GM19324 (cell line): ENCODE measurements around the gene CNGA3.
"Not testable (repeated sequence)": the region's sequence is repeated elsewhere in the genome, so short reads cannot be mapped to it uniquely, and the experiment has no call there.

Experiments
- ATAC-seq: cut with Tn5 transposase; IDR thresholded peaks from one replicate; pipeline ENCODE4 v1.9.1; 2021; ENCODE audit warnings: mild to moderate bottlenecking, moderate library complexity; ENCODE audit not compliant: unreplicated experiment, low FRiP score

Gene CNGA3

GRCh38 chr2:98393354-98393753 is 47.1 kb downstream of the CNGA3 start:
- ATAC-seq: no peak

- no peak for ATAC-seq
These were observed 48.4 kb downstream of the CNGA3 start for GRCh38 chr2:98394595-98395153.

- ATAC-seq: no peak
These were observed 49.7 kb downstream of the CNGA3 start for GRCh38 chr2:98395977-98396376.

- no peak for ATAC-seq
These were observed 50.6 kb downstream of the CNGA3 start for GRCh38 chr2:98396745-98397355.

GRCh38 chr2:98399140-98399539 is 52.9 kb downstream of the CNGA3 start:
- no peak for ATAC-seq

- no peak for ATAC-seq
These were observed 57.6 kb downstream of the CNGA3 start for GRCh38 chr2:98403878-98404277.

GRCh38 chr2:98404556-98405250 is 58.4 kb downstream of the CNGA3 start:
- no peak for ATAC-seq

- no peak for ATAC-seq
These were observed 59.0 kb downstream of the CNGA3 start for GRCh38 chr2:98405301-98405700.

GRCh38 chr2:98408155-98408554 is 61.9 kb downstream of the CNGA3 start:
- no peak for ATAC-seq

GRCh38 chr2:98412751-98413458 is 66.6 kb downstream of the CNGA3 start:
- ATAC-seq: peak; percentile 57

GRCh38 chr2:98414246-98414645 is 68.0 kb downstream of the CNGA3 start:
- ATAC-seq: not testable (repeated sequence)

- not testable (repeated sequence) for ATAC-seq
These were observed 69.5 kb downstream of the CNGA3 start for GRCh38 chr2:98415719-98416248.

- ATAC-seq: no peak
These were observed 70.3 kb downstream of the CNGA3 start for GRCh38 chr2:98416383-98417159.

- no peak for ATAC-seq
These were observed 73.3 kb downstream of the CNGA3 start for GRCh38 chr2:98419544-98419943.

- ATAC-seq: no peak
These were observed 73.9 kb downstream of the CNGA3 start for GRCh38 chr2:98419977-98420725.

GRCh38 chr2:98422449-98422848 is 76.2 kb downstream of the CNGA3 start:
- ATAC-seq: no peak

- ATAC-seq: no peak
These were observed 80.5 kb downstream of the CNGA3 start for GRCh38 chr2:98426771-98427170.

GRCh38 chr2:98432145-98432544 is 85.9 kb downstream of the CNGA3 start:
- ATAC-seq: no peak

GRCh38 chr2:98433363-98433964 is 87.2 kb downstream of the CNGA3 start:
- ATAC-seq: no peak
